Mucosa of descending colon (tissue), 3 donors: ENCODE data around the gene DCP1B. TPM values are rescaled to one million over a fixed set of nuclear protein-coding genes. Genes with fewer than 3 reads are reported as not detected.

ENCODE experiments used
- ATAC-seq: fragments of 200-7000 bp; cut with Tn5 transposase; one replicate; pipeline ENCODE4 v1.9.1; 2020; ENCODE audit warnings: mild to moderate bottlenecking, moderate library complexity
- DNase-seq, 3 donors: peaks; one replicate each; pipeline ENCODE4 v3.0.0-alpha.2; 2020
- H3K36me3 ChIP-seq: fragments of 200-600 bp; one replicate; pipeline ENCODE4 v1.8.0; 2021; ENCODE audit warnings: low read depth, mild to moderate bottlenecking
- H3K4me1 ChIP-seq: fragments of 200-600 bp; one replicate; pipeline ENCODE4 v1.8.0; 2021; ENCODE audit warnings: low read depth, mild to moderate bottlenecking
- H3K4me3 ChIP-seq: fragments of 200-600 bp; one replicate; pipeline ENCODE4 v1.8.0; 2021; ENCODE audit warnings: mild to moderate bottlenecking
- H3K9me3 ChIP-seq: fragments of 200-600 bp; one replicate; pipeline ENCODE4 v1.8.0; 2021; ENCODE audit warnings: mild to moderate bottlenecking
- intact Hi-C, 2 donors: fragments of 100-400 bp; cut with DNase I in 1 of 2; cut with micrococcal nuclease in 1 of 2; formaldehyde crosslinking; loops; one replicate each; pipeline versions ENCODE4 v1.11.0 to v1.11.1; 2022; cut with DNase I, micrococcal nuclease
- total RNA-seq, 3 donors: library from RNA; stranded (reverse); fragmentation: NEBNext Ultra II Directional in 2 of 3; extraction: Animal tissue kit (Norgen Biotek cat#: 25700) in 2 of 3; gene quantifications; one replicate each; pipeline versions ENCODE4 v1.2.1 to v1.2.4, GENCODE V29; 2021 to 2023
- TF ChIP-seq, protein P1 (sequence below): fragments of 200-600 bp; IDR thresholded peaks from one replicate; pipeline ENCODE4 v1.8.0; 2022; ENCODE audit warnings: antibody characterized with exemption, mild to moderate bottlenecking
- donor health status: DM: no; HTN: no; CAD: no; lungs with moderate emphysema.
- donor health status: DM: no; HTN: no; CAD: no.
- donor health status: DM: no; HTN: yes; CAD: no.

Gene DCP1B
- total RNA-seq, 3 donors from 2014 or later, result 10.1 to 27.3 (median 12.6) TPM

DNA sequence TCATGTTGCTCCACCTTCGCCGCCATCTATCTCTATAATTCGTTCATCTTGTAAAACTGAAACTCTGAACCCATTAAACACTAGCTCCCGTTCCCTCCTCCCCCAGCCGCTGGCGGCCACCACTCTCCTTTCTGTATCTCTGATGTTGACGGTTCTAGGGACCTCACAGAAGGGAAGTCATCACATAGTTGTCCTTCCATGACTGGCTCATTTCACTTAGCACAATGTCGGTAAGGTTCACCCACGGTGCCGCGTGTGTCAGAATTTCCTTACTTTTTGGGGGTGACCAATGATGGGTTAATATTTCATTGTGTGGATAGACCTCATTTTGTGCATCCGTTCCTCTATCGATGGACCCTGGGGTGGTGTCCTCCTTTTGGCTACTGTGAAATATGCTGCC lies 83.8 kb downstream of the DCP1B start:
- ATAC-seq (no peak), DNase-seq (no peak)
- TF ChIP-seq, protein P1, sequence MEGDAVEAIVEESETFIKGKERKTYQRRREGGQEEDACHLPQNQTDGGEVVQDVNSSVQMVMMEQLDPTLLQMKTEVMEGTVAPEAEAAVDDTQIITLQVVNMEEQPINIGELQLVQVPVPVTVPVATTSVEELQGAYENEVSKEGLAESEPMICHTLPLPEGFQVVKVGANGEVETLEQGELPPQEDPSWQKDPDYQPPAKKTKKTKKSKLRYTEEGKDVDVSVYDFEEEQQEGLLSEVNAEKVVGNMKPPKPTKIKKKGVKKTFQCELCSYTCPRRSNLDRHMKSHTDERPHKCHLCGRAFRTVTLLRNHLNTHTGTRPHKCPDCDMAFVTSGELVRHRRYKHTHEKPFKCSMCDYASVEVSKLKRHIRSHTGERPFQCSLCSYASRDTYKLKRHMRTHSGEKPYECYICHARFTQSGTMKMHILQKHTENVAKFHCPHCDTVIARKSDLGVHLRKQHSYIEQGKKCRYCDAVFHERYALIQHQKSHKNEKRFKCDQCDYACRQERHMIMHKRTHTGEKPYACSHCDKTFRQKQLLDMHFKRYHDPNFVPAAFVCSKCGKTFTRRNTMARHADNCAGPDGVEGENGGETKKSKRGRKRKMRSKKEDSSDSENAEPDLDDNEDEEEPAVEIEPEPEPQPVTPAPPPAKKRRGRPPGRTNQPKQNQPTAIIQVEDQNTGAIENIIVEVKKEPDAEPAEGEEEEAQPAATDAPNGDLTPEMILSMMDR, result no peak
- intact Hi-C loops, result no loop called here
- Histone ChIP-seq H3K4me1 (no peaks in the 10 kb centered on the region), H3K4me3 (no peak overlapping the region), H3K9me3 (no peaks in the 10 kb centered on the region), H3K36me3 (no peaks in the 10 kb centered on the region)

DNA sequence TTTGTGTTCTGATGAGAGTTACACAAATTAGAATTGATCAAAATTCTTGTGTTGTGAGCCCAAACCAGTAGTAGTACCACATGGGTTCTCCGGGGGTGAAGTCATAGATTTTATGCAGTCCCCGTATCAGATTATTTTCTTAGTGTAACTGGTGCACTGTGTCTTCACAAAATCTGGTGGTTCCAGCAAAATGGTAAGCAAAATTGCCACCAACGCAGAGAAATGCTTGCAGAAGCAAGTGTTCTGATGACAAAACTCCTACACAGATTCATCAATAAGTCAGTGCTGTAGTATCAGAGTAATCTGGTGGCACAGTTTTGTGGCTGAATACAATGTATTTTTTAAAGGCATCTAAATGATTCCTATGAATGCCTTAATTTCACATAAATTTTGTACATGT lies 84.5 kb downstream of the DCP1B start:
- ATAC-seq (no peak), DNase-seq (no peak)
- Histone ChIP-seq H3K36me3 (no peaks in the 10 kb centered on the region), H3K4me1 (no peaks in the 10 kb centered on the region), H3K4me3 (no peak overlapping the region), H3K9me3 (no peaks in the 10 kb centered on the region)
- intact Hi-C loops, result no loop called here
- TF ChIP-seq, protein P1, result no peak

DNA sequence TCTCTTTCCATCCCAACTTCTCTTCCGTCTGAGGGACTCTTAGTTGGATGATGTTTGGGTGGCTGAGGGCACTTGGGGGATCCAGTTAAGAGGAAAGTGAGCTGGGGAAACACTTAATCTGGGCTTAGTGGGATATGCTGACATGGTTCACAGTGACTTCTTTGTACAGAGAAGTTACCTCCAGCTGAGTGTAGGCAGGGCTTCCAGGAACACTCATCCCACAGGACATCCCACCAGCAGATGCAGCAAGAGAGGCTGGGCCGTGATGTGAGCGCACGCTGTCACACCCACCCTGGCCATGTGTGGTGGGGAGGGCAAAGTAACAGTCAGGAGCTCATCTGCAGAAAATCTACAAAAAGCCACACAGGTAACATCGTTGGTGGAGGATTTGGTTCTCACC lies 85.0 kb downstream of the DCP1B start:
- Histone ChIP-seq H3K4me1 (no peaks in the 10 kb centered on the region), H3K4me3 (no peak overlapping the region), H3K9me3 (no peaks in the 10 kb centered on the region), H3K36me3 (no peaks in the 10 kb centered on the region)
- TF ChIP-seq, protein P1, result no peak
- DNase-seq (no peak), ATAC-seq (no peak)
- intact Hi-C loops, result no loop called here

DNA sequence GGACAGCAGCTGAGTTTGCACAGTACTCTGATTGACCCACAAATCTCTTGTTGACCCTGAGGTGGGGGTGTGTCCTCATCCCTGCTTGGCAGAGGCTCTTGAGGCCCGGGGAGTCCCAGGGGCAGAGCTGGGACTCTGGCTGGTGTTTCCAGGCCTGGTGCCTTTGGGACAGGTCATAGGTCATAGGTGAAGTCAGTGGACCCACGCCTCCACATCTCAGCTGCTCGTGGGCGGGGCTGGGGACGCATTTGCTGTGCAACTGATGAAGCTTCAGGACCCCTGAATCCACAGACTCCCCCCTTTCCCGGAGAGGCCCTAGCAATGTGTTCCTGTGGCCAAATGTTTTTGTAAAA lies 85.4 kb downstream of the DCP1B start:
- intact Hi-C loops, result no loop called here
- Histone ChIP-seq H3K4me1 (no peaks in the 10 kb centered on the region), H3K9me3 (no peaks in the 10 kb centered on the region), H3K4me3 (no peak overlapping the region), H3K36me3 (no peaks in the 10 kb centered on the region)
- DNase-seq (no peak), ATAC-seq (no peak)
- TF ChIP-seq, protein P1, result no peak

DNA sequence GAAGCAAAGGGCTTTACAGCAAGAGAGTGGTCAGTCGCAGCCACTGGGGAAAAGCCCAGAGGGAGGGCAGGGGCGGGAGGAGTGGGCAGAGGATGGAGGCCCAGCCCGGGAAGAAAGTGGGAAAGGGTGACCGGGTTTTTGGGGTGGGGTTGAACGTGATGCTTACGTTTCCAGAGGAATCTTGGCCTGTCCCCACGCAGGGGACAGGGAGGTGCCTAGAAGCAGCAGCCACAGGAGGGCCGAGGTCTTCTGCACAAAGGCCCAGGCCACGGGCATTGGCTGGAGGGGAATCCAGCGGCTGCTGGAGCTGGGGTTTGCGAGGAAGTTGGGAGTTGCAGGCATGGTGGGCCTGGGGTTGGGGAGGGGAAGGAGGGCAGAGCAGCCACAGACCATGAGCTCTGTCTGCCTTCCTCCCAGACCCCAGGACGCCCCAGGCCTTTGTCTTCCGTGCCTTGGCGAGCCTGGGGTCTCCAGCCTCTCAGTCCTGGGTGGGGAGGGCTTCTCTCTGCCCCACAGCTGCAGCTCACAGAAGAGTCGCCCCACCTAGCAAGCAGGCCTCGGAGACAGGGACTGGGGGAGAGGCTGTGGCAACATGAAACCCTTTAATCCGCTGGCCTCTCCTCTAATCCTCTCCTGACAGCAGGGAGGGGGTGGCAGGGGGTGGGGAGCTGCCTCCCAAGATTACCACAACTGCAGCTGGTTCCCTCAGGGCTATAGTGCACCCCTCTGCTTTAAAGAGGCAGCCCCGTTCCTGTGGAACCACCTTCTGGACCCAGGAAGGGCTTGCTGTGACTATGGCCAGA lies 86.0 kb downstream of the DCP1B start, which contains the start of gene CACNA2D4:
CACNA2D4 (minus strand) TSS at position 572 of the 803 bp plus-strand sequence; CDS start at position 393, 179 bp downstream.
- Histone ChIP-seq H3K4me3 (no peak within 1 kb of the TSS), H3K9me3 (no peaks in the 10 kb centered on the region), H3K36me3 (no peaks in the 10 kb centered on the region), H3K4me1 (no peaks in the 10 kb centered on the region)
- intact Hi-C loops, result no loop called here
- no peak for ATAC-seq
- DNase-seq, result no peak
- TF ChIP-seq, protein P1, result no peak
